Medulla oblongata (tissue), 1 donor: ENCODE data around the gene ZDHHC14.
A peak's percentile ranks its signal among the peaks of the same experiment; 100 is the strongest.
"Not testable (repeated sequence)": the region's sequence is repeated elsewhere in the genome, so short reads cannot be mapped to it uniquely, and the experiment has no call there.

Source experiments
- DNase-seq: peaks from one replicate; pipeline ENCODE4 v3.0.0-alpha.2; 2015; ENCODE audit errors: extremely low spot score

The ZDHHC14 gene

DNA sequence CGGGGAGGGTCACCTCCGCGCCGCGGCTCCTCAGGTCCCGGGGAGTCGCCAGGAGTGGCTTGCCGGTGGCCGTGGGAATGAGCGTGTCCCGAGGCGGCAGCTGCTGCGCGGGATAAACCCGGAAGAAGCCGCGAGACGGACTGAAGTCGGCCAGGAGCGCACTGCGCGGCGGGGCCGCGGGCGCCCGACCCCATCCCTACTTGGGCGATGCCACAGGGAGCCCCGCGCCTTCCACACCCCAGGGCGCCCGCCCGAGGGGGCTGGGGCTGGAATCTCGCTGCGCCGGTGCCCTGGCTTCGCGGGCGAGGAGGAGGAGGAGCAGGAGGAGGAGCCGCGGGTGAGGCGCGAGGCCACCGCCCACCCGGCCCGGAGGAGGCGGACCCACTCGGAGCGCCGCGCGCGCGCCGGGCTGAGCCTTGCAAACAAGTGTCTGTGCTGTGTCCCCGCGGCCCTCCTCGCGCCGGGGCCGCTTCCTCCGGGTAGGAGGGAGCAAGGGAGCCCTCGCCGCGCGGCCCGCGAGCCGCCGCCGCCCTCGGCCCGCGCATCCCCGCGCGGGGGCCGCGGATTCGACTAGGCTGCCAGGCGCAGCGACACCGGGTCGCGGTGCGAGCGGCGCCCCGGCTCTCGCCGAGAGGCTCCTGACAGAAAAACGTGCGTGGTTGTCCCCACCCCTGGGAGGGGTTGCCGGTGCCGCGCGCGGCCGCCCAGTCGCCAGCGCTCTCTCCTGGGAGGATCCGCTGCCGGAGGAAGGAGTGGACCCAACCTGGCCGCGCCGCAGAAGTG lies at the start of gene ZDHHC14:
ZDHHC14 (plus strand) TSS at position 412 of the 783 bp plus-strand sequence.
- peak; percentile 94 for DNase-seq

DNA sequence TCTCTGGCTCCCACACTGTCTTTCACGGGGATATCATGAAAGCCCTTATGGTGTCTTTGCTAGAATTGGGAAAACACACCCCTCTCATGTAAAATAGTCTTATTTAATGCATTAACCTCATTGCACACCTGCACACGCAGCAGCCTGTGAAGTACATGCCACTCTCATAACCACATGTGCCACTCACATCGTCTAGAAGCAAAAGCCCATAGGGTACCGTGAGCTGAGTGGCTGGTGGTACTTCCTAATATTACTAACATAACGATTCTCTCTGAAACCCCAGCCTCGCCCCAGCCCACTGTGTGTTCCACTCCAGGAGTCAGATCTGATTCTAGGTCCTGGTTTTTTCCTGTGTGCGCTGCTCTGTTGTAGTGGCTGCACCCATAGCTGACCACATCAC lies 48.2 kb upstream of the ZDHHC14 start:
- DNase-seq, result no peak

DNA sequence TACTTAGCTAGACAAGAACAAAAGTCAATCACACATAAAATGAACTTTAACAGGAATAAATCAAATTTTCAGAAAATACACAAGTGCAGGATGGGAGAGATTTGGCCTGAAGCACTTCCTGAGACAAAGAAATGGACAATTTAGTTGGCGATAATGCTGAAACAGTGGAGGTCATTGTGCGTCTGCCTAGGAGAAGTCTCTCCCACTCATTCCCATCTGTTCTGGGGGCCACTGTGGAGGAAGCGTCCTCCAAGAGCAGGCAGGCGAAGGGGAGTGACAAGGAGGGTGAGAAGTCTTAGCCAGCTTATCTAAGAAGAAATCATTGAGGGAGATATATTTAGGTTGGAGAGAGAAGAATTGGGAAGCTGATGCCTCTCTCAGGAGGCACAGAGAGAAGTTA lies 47.5 kb upstream of the ZDHHC14 start:
- no peak for DNase-seq

- DNase-seq, result no peak
Measured at GRCh38 chr6:157333956-157334355, 47.0 kb upstream of the ZDHHC14 start.

DNA sequence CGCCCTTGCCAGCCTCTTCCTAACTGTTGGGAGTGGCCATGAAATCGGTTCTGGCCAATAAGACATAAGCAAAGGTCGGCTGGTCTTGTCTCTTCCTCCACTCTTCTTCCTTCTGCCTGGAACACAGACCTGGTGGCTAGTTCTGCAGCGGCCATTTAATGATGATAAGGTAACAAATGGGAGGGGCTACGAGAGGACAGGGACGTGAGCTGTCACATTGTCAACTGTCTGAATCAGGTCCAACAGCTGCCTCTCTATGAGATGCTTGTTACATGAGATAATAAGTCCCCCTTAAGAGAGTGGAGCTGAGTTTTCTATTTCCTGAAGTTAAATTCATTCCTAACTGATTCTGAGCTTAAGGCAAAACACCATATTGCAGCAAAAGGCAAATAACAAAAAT lies 45.2 kb upstream of the ZDHHC14 start:
- no peak for DNase-seq

- not testable (repeated sequence) for DNase-seq
Measured at GRCh38 chr6:157337276-157337675, 43.7 kb upstream of the ZDHHC14 start.

DNA sequence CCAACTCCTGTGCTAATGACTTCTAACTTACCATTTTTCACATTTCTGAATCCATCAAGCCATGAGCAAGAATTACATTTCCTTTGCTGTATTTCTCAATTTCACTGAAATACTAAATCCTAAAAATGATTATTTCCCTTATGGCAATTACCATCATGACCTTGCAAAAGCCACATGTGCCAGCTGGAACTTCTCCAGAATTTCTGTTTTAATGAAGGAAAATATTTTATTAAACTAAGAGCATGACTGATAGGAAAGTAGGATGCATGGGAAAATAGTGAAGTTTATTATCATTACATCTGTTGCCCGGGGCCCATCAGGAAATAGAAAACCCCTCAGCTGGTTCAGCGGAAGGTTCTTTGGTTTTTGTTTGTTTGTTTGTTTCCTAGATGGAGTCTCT lies 43.2 kb upstream of the ZDHHC14 start:
- DNase-seq, result no peak

GRCh38 chr6:157339432-157339831 lies 41.6 kb upstream of the ZDHHC14 start:
- DNase-seq, result no peak

- no peak for DNase-seq
Measured at GRCh38 chr6:157343732-157344131, 37.3 kb upstream of the ZDHHC14 start.

GRCh38 chr6:157346373-157346772 lies 34.6 kb upstream of the ZDHHC14 start:
- DNase-seq, result no peak

DNA sequence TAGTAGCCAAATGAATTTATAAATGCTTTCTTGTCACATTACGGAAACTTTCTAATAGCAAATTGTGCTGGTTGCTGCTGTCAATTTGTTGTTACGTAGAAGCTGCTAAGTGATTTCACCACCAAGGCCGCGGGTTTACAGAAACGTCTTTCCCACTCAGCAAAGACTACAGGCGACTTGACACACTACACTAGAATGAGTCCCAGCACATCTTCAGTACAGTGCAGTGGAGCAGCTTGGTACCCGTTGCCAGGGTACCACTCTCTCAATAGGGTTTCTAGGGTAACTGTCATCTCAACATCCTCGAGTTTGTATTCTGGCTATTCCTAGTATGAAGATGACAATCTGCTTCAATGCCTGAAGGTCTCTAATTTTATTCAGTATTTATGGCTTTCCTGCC lies 22.7 kb upstream of the ZDHHC14 start:
- no peak for DNase-seq

GRCh38 chr6:157361886-157362285 lies 19.1 kb upstream of the ZDHHC14 start:
- no peak for DNase-seq

DNA sequence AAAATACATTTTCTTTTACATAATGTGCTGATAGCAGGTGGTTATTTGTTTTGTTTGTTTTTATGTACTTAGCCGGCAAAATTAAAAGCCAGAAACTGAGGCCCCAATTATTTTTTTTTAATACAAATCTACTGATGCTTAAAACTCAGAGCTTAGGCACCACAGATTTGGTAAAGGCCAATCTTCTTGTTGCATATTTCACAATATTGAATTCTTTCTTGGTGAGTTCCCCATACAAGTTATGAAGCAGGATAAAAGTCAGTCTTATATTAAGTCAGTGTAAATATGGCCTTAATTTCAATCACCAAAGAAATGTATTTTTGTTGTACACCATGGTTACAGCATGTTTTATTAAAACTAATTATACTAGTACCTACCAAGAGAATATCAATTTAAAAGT lies 16.3 kb upstream of the ZDHHC14 start:
- no peak for DNase-seq

GRCh38 chr6:157366648-157367047 lies 14.3 kb upstream of the ZDHHC14 start:
- DNase-seq, result no peak

GRCh38 chr6:157368359-157369049 lies 12.5 kb upstream of the ZDHHC14 start:
- DNase-seq, result no peak

GRCh38 chr6:157370755-157371154 lies 10.2 kb upstream of the ZDHHC14 start:
- DNase-seq, result no peak

GRCh38 chr6:157372501-157373280 lies 8.3 kb upstream of the ZDHHC14 start:
- no peak for DNase-seq

DNA sequence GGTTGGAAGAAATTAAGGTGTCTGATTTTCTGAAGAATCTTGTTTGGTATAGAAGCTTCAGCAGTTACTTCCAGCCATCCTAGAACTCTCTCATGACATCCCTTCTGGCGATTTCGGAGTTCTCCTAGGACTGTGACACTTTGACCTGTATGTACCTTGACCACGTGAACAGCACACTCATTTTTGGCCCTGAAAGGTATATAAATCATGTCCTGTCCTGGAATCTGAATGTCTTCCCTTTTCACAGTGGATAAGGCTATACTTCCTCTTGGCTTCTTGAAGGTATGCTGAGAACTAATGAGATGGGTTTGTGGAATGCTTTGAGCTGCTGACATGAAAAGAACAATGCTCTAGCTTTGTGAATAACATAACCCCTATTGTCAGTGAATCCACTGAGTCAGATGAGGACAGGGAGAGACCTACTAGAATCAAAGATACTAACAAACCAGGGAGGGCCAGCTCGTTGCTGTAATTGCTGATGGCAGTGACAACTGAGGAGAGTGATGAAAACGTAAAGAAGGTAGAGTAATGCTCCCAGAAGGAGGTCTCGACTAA lies 6.0 kb upstream of the ZDHHC14 start:
- peak; percentile 74 for DNase-seq

GRCh38 chr6:157376241-157376640 lies 4.7 kb upstream of the ZDHHC14 start:
- no peak for DNase-seq

- DNase-seq, result no peak
Measured at GRCh38 chr6:157376706-157377230, 4.2 kb upstream of the ZDHHC14 start.

GRCh38 chr6:157379656-157380457 lies 1.1 kb upstream of the ZDHHC14 start:
- peak; percentile 97 for DNase-seq
